Stimulated activated CD8-positive, alpha-beta memory T cell treated with anti-CD3 and anti-CD28 coated beads, Interleukin-2, amount 100 ng/mL, for 1 hour (primary cell): Measurements from ENCODE around the gene DALRD3.

Experiments used
- DNase-seq, 2 donors: peaks; one replicate each; pipeline ENCODE4 v3.0.0-alpha.2; 2020; ENCODE audit warnings: low read depth in 2 of 2

The DALRD3 gene

DNA sequence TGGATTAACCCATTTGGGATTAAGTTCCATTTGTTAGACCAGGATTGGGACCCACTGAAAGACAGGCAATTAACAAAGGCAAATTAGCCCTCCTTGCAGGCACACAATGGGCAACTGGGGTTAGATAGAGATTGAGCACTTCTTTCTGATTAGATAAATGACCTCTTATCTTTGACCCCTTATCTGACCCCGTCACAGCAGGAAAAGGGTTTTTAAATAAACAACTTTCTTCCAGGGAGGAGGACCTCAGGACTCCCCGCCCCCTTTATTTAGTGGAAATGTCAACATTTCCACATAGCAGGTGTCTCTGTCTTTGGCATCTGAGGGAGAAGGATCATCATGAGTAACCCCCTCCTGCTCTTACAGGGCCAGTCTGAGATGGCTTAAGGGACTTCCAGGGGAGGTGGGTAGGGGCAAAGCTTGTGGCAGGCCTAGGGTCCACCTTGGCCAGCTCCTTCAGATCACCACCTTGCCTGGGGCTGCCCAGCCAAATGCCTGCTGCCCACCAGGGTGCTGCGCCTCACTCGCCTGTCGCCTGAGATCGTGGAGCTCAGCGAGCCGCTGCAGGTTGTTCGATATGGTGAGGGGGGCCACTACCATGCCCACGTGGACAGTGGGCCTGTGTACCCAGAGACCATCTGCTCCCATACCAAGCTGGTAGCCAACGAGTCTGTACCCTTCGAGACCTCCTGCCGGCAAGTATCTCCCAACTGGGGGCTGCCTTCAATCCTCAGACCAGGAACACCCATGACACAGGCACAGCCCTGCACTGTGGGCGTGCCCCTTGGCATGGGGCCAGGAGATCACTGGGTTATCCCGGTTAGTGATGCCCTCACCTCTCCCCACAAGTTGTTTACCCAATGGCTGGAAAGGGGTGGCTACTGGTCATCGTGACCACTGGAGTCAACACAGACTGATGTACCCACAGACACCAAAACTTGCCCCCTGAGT is 13.8 kb downstream of the DALRD3 start:
- no peak for DNase-seq

DNA sequence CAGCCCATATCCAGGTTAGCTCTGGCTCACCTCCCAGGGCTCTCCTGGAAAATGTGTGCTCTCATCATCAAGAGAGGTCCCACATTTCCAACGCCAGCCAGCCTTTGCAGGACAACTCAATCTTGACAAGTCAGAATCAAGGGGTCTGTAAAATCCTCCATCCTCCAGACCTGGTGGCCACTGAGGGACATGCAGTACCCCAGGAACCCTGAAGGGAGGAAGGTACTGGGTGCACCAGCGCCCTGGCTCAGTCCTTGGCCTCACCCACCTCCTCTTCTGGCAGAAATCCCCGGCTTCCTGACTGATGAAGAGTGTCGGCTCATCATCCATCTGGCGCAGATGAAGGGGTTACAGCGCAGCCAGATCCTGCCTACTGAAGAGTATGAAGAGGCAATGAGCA is 17.2 kb downstream of the DALRD3 start:
- DNase-seq: no peak

DNA sequence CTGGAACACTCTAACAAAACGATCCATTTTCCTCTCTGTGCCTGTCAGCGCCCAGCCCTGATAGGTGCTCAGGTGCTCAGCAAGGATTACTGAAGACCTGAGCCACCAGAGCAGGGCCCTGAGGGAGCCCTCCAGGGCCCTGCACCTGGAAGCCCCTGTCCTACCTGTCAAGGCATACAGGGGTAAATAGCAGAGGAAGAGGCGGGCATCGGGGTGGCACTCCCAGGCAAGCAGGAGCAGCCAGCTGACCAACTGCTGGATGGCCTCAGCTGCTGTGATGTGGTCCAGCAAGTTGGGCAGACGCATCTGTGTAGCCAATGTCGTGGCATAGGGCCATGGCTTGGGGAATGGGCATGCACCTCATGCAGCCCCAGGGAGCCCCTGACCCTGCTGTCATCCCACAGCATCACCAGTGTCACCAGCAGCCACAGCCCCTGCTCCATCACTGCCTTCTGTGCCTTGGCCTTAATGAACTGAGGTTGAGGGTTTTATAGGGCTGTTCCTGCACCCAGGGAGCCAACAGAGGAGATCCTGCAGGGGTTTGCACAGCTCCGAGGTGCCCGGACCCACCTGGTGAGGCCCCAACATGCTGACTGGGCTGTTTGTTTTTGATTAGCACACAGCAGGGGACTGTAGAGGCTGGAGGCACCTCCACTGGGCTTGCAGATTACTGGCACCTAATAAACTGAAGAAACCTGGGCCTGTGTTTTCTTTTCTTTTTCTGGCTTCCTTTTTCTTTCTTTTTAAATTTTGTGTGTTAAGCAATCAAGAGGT is 19.1 kb downstream of the DALRD3 start:
- DNase-seq: no peak

DNA sequence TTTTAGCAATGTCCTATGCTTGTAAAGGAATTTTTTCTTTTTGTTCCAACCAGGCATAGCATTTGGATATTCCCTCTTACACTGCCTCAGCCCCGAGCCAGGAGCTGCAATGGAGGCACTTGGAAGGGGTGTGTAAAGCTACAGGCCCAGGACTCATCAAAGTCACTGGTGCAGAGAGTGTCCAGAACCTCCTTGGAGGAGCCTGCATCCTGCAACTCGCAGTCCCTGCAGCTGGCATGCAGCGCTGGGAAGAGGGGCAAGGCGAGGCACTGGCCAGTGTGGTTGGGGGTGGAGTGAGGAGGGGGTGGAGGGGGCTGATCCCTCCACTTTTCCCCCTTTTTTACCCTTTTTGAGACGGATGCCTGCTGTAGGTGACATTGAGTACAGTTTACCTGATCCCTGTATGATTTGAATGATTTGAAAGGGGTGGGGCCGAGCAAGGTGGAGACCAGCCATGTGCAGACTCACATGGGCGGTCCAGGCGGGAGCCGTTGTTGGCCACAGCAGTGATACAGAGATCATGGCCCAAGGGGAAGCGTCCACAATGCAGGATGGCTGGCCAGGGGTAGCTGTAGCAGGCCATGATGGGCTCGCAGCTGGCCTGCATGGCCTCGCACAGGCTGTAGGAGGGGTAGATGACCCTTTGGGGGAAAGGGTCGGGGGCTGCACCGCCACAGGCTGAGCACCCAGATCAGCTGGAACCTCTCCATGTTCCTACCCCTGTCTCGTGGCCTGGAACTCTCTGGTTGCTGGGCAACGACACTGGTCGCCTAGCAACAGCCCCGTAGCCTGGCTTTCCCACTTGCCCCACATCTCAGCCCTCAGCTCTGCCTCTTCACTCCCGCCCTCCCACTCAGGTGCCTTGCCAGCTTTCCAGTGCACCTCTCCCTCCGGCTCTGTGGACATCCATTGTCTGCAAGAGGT is 20.4 kb downstream of the DALRD3 start:
- no peak for DNase-seq

DNA sequence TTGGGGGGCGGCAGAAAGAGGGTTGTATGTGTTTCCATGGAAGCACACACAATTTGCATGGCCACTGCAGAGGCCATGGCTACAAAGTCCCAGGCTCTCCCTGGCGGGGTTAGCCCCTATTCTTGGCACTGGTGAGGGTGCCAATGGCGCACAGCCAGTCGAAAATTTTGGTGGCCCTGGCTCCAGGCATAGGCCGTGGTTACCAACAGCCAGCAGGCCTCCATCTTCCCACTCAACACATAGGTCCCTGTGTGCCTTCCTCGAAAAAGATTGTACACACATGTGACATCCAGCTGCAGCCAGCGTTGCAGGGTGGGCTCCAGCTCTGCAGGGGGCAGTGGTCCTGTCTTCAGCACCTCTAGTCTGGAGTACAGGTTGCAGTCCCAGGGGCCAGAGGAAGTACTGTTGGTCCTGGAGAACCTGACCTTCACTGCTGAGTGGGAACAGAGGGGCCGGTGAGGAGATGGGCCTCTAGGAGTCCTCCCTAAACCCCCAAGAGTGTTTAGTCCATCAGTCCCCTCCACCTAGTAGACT is 21.2 kb downstream of the DALRD3 start:
- DNase-seq: no peak

DNA sequence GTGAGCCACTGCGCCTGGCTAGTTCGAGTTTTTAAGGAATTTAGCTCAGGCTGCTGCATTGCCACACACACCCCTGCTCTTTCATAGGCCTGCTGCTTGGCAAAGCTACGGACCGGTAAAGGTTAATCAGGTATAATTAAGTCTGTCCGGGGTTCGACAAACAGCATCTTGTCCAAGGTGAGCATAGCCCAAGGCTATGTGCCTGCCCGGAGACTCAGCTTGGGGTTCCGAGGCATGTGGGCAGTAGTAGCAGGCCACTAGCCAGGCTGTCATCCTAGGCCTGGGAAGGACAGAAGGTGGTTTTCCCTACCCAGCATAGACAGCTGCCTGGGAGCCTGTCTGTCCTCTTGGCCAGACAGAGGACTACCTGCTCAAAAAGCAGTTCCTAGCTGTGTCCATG is 21.7 kb downstream of the DALRD3 start:
- no peak for DNase-seq

DNA sequence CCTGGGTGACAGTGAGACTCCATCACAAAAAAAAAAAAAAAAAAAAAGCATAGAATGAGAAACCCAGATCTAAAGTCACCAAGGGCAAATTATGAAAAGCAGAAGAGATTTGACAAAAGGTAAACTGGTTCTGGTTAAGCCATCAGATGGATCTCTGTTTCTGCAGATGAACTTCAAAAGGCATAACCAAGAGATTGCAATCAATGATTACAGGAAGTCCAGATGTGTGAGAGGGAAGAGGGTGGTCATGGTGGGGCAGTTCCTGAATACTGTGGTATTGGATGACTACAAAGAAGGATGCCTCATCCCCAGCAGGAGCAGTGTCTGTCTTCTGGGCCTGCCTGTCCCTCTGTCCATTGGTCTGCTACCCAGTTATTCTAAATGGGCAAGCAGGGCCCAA is 24.5 kb downstream of the DALRD3 start:
- DNase-seq: no peak

DNA sequence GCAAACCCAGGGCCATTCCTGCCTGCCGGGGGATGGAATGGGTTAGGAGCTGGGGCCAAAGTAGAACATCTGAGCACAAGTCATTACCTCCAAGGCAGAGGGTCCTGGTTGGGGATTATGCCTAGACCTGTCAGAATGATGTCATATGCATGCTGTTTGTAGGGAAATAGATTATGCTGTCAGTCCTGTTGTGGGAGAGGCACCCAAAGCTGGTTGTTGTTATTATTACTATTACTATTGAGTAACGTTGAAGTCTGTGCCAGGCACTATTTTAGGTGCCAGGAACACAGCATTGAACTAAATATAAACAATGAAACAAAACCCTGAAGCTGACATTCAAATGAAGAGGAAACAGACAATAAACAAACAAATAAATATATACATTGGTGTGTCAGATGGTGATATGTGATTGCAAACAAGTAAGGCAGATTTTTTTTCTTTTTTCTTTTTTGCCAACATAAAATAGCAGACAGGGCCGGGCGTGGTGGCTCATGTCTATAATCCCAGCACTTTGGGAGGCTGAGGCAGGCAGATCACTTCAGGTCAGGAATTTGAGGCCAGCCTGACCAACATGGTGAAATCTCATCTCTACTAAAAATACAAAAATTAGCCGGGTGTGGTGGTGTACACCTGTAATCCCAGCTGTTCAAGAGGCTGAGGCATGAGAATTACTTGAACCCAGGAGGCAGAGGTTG is 26.4 kb downstream of the DALRD3 start:
- DNase-seq: no peak

DNA sequence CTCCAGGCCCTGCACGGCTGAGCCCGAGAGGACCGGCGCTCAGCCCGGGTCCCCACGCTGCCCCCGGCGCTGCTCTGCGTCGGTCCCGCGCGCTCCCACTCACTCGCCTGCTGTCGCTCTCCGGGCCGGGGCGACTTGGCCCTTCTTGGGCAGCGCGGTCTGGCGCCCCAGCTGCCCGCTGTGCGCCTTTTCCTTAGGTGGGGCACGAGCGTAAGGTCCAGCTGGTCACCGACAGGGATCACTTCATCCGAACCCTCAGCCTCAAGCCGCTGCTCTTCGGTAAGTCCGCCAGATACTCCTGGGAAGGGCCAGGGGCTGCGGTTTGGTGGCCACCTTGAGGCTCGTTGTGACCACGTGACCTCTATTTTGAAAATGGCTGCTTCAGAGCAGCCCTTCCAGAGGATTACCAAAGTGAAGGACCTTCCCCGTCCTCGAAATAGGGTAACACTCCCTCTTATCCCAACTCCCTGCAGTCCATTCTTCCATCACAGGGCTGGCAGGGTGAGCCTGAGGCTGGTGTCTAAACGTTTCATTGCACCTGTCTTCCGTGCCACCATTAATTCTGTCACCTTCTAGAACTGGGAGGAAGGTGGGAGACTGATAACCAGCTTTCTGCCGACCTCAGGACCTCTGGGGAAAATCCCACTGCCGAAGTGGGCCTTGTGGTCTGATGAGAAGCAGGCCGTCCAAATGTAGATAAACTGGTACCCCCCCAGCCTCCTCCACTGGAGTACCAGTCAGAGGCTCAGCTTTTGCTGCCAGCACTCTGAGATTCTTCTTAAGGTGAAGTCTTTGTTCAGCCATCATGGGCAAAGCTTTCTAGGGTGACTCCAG is 27.5 kb downstream of the DALRD3 start:
- no peak for DNase-seq

DNA sequence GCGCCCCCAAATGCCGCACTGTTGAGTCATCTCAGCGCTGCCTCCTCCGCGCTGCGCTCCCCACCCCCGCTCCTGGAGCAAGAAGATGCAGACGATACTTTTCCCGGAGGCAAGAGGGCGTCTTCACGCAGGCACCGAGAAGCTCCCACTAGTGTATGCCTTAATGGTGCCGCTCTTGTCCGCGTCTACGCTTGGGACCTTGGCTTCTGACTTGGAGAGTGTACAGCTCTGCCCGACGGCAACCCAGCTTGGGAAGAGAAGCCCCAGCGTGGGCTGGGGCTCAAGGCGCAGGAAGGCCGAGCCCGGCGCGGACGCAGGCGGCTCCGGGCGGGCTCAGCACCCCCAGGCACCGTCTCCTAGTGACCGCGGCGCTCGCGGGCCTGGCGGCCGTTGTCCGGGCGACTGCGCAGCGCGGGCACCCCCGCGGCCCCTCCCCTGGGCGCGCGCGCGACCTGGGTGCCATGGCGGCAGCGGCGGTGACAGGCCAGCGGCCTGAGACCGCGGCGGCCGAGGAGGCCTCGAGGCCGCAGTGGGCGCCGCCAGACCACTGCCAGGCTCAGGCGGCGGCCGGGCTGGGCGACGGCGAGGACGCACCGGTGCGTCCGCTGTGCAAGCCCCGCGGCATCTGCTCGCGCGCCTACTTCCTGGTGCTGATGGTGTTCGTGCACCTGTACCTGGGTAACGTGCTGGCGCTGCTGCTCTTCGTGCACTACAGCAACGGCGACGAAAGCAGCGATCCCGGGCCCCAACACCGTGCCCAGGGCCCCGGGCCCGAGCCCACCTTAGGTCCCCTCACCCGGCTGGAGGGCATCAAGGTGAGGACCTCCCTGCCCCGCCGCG is 28.4 kb downstream of the DALRD3 start, which contains the start of gene P4HTM:
Gene P4HTM (plus strand): TSS at position 446 of the 840 bp plus-strand sequence. CDS start 16 bp downstream, at position 462.
- peak; percentile 50 to 63 for DNase-seq

DNA sequence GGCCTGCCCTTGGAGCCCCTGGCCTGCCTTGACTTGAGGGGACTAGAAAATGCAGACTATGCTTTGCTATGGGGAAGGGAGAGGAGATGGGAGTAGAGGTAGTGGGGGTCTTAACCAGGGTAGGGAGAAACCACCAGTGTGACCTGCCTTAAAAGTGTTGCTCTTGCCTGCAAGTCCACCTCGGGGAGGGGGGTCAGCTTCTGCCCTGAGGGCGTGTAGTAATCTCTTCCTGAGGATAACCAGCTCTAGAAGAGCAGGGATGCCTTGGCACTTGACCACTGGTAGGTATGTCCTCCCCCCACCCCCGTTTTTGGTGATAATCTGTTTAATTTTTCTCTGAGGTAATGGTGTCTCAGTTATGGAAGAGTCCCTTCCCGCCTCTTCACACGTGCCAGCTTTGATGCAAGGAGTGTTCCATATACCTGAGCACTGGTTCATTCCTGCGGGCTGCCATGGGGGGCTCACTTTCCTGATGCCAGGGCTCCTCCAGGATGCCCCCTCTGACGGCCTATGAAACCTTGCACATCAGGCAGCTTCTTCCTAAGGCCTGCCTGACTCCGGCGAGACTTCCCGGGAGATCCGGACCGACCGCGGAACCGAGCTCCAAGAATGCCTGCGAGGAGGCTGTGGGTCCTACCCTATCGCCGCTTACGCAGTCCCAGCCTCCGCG is 29.1 kb downstream of the DALRD3 start:
- DNase-seq: no peak

DNA sequence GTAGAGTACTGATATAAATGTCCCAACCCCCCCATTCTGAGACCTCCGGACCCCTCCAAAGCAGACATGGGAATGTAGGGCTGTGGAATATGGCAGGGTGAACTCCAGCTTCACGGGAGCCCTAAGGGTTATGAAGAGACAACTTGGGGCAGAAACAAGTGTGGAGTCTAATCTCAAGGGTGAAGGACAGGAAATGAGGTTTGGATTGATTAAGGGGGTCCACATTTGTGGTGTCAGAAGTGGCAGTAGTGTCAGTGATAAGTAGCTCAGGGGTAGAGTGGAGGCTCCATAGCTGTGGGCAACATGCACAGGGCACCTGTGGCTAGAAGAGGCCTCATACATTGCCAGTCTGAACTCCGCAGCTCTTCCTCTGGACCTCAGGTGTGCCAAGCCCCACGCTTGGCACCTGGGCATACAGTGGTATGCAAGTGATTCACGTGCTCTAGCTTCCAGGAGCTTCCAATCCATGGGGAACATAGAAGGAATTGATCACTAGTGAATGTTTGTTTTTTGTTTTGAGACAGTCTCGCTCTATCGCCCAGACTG is 32.5 kb downstream of the DALRD3 start:
- no peak for DNase-seq

DNA sequence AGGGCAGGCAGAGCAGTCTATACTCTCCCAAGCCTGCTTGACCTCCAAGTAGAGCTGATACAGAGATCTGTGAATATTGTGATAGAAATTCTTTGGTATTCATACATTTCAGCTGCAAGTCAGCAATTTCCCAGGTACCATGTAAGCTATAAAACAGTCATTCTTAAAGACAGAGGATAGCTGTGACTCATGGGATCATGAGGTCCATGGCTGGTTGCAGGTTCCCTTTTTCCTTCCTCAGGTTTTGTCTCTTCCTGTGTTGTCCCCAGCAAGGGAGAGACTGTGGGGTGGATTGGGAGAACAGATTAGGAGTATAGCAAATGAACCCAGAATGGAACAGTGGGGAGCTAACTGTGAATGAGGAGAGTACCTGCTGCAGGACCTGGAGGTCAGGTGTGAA is 33.7 kb downstream of the DALRD3 start:
- DNase-seq: no peak

DNA sequence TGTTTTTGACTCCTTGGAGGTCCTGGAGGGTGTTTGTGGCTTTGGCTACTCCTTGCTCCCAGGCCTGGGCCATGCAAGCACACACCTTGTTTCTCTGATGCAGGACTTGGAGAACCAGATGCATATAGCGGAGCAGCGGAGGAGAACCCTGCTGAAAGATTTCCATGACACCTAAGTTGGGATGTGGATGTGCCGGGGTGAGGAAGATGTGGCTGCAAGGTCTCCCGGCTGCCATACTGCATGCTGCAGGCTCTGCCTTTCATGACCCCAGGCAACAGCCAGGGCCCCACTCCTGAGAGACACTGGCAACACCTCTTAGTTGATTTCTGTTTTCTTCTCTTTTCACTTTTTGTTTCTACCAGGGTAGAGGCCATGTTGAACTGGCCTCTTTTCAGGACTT is 35.3 kb downstream of the DALRD3 start:
- no peak for DNase-seq

DNA sequence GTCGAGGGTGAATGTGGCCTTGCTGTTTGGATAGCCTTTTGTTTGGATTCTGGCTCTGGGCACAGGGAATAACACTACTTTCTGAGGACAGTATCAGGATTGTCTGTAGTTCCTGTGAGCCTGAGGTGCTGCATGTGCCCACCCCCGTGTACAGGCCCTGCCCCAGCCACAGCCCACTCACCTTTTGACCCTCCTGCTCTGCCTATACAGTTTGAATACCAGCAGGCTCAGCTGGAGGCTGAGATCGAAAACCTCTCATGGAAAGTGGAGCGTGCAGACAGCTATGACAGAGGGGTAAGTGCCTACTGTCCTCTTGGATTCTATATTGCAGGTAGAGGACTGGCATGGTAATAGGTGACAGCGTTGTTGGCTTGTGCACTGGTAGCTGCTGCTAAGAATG is 35.7 kb downstream of the DALRD3 start:
- no peak for DNase-seq

DNA sequence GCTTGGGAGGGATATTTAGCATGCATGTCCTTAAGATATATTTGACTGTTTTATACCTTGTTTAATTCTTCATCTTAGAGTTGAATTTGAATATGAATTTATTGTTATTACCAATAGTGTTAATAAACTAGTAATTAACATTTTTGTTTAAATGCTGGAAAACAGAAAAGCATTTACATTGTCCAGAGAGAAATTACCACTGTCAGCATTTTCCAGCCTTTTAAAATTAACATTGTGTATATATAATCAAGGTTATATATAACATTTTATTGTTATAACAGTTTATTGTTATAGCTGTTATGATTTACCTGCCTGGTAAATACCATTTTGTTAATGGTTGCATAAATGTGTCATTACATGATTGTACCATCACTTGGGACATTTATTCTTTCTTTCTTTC is 36.4 kb downstream of the DALRD3 start:
- DNase-seq: no peak

DNA sequence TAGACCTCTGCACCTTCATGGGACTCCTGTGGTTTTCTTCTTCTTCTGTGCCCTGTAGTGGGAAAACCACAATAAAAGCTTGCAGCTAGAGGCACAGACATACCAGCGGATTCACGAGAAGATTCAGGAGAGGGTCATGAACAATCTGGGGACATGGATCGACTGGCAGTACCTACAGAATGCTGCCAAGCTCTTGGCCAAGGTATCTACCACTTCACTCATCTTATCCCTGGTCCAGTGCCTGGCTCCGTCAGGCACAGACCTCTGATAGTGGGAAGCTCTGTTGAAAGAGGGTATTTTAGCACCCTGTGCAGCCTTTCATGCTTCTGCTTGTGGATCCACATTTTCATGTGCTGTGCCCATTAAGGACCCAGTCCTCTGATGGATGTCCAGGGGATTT is 38.1 kb downstream of the DALRD3 start:
- no peak for DNase-seq

DNA sequence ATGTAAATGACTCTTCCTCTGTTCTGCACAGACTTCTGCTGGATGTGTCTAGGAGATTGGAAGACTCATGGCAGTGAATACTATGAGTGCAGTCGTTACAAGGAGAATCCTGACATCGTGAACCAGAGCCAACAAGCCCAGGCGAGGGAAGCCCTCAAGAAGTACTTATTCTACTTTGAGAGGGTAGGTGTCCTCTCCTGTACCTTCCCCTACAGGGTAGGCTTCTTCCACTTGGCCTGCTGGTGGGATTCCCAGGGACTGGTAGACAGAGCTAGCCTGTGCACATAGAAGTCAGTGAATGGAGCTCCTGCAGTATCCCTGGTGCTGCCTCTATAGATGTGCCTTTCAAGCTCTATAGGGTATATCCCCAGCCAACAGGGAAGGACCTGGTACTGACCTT is 38.9 kb downstream of the DALRD3 start:
- no peak for DNase-seq
